ENCODE results near the gene AQP12A. TPM values are rescaled to one million over a fixed set of nuclear protein-coding genes. Genes with fewer than 3 reads are reported as not detected.

The AQP12A gene
- total RNA-seq, 2 donors from 2014 or later = not detected

GRCh38 chr2:240718896-240719490 lies 27.3 kb downstream of the AQP12A start:
- no peak for TF ChIP-seq CTCF (IDR thresholded peaks at IDR 0.05)
- no peak overlapping the region for H3K27ac ChIP-seq
- no peaks in the 10 kb centered on the region for H3K4me1 ChIP-seq (replicated peaks)
- H3K4me3 ChIP-seq = no peak overlapping the region
- WGBS = 93% methylated on average over 25 of the region's 25 CpGs
- intact Hi-C loops (cut with DNase I) = no loop called here
- no peaks in the 10 kb centered on the region for H3K36me3 ChIP-seq
- H3K9me3 ChIP-seq = no peaks in the 10 kb centered on the region
- no peaks in the 10 kb centered on the region for H3K27me3 ChIP-seq (replicated peaks; ENCODE audit: insufficient read depth)
- DNase-seq (ENCODE audit: low spot score) = no peak

- Histone ChIP-seq H3K27me3 (replicated peaks; ENCODE audit: insufficient read depth) (no peaks in the 10 kb centered on the region), H3K27ac (no peak overlapping the region), H3K4me3 (no peak overlapping the region), H3K4me1 (replicated peaks) (no peaks in the 10 kb centered on the region), H3K9me3 (no peaks in the 10 kb centered on the region), H3K36me3 (no peaks in the 10 kb centered on the region)
- intact Hi-C loops (cut with DNase I) = no loop called here
- no peak for DNase-seq (ENCODE audit: low spot score)
- WGBS = 93% methylated on average over 23 of the region's 25 CpGs
- TF ChIP-seq POLR2A (IDR thresholded peaks at IDR 0.05) (no peak), POLR2AphosphoS5 (IDR thresholded peaks at IDR 0.05) (no peak), CTCF (IDR thresholded peaks at IDR 0.05) (no peak)
Observed at GRCh38 chr2:240719676-240720545, 28.2 kb downstream of the AQP12A start.

- H3K27ac ChIP-seq = no peak overlapping the region
- no peaks in the 10 kb centered on the region for H3K4me1 ChIP-seq (replicated peaks)
- WGBS = 85% methylated on average over 25 of the region's 25 CpGs
- DNase-seq (ENCODE audit: low spot score) = no peak
- no peaks in the 10 kb centered on the region for H3K27me3 ChIP-seq (replicated peaks; ENCODE audit: insufficient read depth)
- H3K9me3 ChIP-seq = no peaks in the 10 kb centered on the region
- intact Hi-C loops (cut with DNase I) = no loop called here
- H3K4me3 ChIP-seq = no peak overlapping the region
- TF ChIP-seq CTCF (IDR thresholded peaks at IDR 0.05) (no peak), POLR2AphosphoS5 (IDR thresholded peaks at IDR 0.05) (no peak), POLR2A (IDR thresholded peaks at IDR 0.05) (no peak)
- no peaks in the 10 kb centered on the region for H3K36me3 ChIP-seq
Observed at GRCh38 chr2:240720686-240721595, 29.3 kb downstream of the AQP12A start.

- no peak for DNase-seq (ENCODE audit: low spot score)
- TF ChIP-seq POLR2A (IDR thresholded peaks at IDR 0.05) (no peak), CTCF (IDR thresholded peaks at IDR 0.05) (no peak), POLR2AphosphoS5 (IDR thresholded peaks at IDR 0.05) (no peak)
- H3K36me3 ChIP-seq = no peaks in the 10 kb centered on the region
- 91% methylated on average over 18 of the region's 20 CpGs for WGBS
- H3K27me3 ChIP-seq (replicated peaks; ENCODE audit: insufficient read depth) = no peaks in the 10 kb centered on the region
- H3K4me1 ChIP-seq (replicated peaks) = no peaks in the 10 kb centered on the region
- H3K27ac ChIP-seq = no peak overlapping the region
- H3K9me3 ChIP-seq = no peaks in the 10 kb centered on the region
- H3K4me3 ChIP-seq = no peak overlapping the region
- intact Hi-C loops (cut with DNase I) = no loop called here
Observed at GRCh38 chr2:240721596-240722180, 30.0 kb downstream of the AQP12A start.

Data from prostate gland (tissue), 2 donors.